Measurements from ENCODE around the gene HAGH. TPM values are rescaled to one million over a fixed set of nuclear protein-coding genes. Genes with fewer than 3 reads are reported as not detected.

HAGH gene
- total RNA-seq, 1 experiment from 2014 or later, result 120 TPM

DNA sequence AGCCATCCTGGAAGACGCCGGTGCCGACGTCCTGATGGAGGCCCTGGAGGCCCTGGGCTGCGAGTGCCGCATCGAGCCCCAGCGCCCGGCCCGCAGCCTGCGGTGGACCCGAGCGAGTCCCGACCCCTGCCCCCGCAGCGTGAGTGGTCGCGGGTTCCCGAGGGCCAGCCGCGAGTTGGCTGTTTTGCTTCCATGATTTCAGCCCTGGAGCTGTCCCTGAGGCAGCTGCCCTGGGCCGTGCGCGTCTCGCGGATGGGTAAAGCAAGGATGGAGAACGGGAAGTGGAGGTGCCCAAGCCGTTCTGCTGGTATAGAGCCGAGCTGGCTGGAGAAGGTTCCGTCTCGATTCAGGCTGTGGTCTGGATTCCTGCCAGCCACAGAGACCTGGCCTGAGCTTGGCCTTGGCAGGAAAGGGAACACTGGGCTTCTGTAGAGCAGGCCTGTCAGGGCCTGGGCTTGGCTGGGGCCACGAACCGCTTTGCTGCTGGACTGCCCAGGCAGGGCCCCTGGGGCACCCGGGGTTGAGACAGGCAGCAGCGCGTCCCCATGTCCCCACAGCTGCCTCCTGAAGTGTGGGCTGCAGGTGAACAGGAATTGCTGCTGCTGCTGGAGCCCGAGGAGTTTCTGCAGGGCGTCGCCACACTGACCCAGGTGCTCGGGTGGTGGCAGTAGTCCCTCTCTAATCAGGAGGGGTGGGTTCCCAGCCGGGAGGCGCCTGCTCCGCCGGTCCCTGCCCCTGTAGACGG is 52.8 kb downstream of the HAGH start:
- Histone ChIP-seq H3K27me3 (no peaks in the 10 kb centered on the region), H3K36me3 (peaks cover 63% of the 10 kb centered on the region), H3K9me3 (no peaks in the 10 kb centered on the region), H3K4me3 (peak overlapping the region; percentile 79)
- DNase-seq, result peak; percentile 49

DNA sequence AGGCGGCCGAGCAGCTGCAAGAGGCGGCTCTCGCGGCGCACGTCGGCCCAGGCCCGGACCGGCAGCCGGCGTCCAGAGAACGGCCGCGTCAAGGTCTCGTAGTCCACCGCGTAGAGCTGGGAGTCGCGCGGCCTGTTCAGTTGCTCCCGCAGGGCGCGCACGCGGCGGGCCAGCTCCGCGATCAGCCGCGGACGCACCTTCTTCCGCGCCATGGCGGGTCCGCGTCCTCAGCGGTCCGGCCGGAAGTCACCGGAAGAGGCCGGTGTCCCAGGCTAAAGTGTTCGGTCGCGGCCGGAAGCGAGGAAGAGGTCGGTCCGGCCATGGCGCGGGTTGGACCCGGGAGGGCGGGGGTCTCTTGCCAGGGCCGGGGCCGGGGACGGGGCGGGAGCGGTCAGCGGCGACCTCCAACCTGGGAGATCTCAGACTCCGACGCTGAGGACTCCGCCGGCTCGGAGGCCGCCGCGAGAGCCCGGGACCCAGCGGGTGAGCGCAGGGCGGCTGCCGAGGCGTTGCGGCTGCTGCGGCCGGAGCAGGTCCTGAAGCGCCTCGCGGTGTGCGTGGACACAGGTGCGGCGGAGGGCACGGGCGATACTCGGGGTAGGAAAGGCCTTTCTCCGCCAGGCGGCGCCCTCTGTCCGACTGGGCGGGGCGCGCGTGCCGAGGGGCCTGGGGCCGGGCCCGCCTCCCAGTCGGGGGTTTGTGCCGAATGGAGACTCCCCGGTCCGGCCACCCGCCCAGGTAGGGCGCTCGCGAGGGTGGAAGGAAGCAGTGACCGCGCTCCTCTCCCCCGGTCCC is 53.5 kb downstream of the HAGH start, which contains the start of gene MRPS34:
TSS of gene MRPS34 (minus strand) at position 227 of the 795 bp plus-strand sequence. CDS start at position 212, 15 bp downstream.
- Histone ChIP-seq H3K27me3 (no peaks in the 10 kb centered on the region), H3K4me3 (peak within 1 kb of the TSS; percentile 79), H3K36me3 (peaks cover 68% of the 10 kb centered on the region), H3K9me3 (no peaks in the 10 kb centered on the region)
- DNase-seq, result peak; percentile 87

GRCh38 chr16:1772362-1772907 is 54.2 kb downstream of the HAGH start, which contains the start of gene EME2:
TSS of gene EME2 (plus strand) at chr16:1772810. CDS start at chr16:1773228, 418 bp downstream.
- H3K4me3 ChIP-seq, result peak within 1 kb of the TSS; percentile 79
- H3K27me3 ChIP-seq, result no peaks in the 10 kb centered on the region
- H3K36me3 ChIP-seq, result peaks cover 72% of the 10 kb centered on the region
- DNase-seq, result peak; percentile 49
- H3K9me3 ChIP-seq, result no peaks in the 10 kb centered on the region

DNA sequence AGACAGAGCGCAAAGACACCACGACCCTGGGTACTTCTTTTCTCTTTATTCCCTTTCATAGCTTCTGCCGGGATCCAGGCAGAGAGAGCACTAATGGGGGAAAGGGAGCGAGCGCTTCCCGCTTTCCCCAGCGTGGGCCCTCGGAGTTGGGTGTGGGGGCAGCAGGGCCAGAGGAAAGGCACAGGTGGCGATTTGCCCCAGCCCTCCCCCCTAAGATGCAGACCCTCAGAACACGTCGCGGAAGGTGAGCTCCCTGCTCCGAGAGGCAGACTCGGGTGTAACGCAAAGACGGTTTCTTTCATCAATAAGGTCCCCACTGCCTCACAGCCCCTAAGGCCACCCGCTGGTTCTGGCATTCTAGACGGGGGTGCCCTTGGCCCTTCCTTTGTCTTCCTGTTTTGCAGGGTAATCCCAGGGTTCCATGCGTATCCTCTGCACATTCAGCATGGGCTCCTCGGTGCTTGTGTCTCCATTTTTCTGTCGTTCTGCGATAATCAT is 54.7 kb downstream of the HAGH start:
- H3K9me3 ChIP-seq, result no peaks in the 10 kb centered on the region
- DNase-seq, result no peak
- peaks cover 71% of the 10 kb centered on the region for H3K36me3 ChIP-seq
- no peaks in the 10 kb centered on the region for H3K27me3 ChIP-seq
- H3K4me3 ChIP-seq, result peak overlapping the region; percentile 79

DNA sequence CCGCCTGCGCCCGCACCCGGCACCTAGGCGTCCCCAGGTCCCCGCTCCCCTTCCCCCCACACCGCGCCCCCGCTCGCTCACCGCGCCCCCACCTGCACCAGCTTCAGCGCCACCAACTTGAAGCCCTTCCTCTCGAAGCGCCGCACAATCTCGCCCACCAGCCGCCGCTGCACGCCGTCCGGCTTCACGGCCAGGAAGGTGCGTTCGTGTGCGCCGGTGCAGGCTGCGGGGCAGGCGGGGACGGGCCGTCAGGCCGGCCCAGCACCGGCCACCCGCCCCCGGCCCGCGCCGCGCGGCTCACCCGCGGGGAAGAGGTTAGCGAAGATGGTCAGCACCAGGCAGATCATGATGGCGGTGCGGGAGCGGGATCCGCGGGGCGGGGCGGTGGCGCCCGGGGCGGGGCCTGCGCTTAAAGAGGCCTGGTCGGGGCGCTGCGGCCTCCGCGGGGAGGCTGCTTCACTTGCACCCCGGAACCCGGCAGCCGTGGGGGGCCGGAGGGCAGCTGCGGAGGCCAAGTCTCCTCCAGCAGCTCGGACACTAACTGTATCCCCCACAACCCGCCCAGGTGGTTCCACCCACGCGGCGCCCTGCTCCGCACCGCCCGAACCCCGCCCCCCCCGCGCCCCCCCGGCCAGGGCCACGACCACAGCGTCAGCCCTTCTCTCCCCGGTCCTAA is 55.3 kb downstream of the HAGH start, which contains the start of gene NME3:
TSS of gene NME3 (minus strand) at position 356 of the 676 bp plus-strand sequence. CDS start at position 347, 9 bp downstream.
- no peaks in the 10 kb centered on the region for H3K9me3 ChIP-seq
- peaks cover 66% of the 10 kb centered on the region for H3K36me3 ChIP-seq
- DNase-seq, result no peak
- H3K27me3 ChIP-seq, result no peaks in the 10 kb centered on the region
- peak within 1 kb of the TSS; percentile 79 for H3K4me3 ChIP-seq

DNA sequence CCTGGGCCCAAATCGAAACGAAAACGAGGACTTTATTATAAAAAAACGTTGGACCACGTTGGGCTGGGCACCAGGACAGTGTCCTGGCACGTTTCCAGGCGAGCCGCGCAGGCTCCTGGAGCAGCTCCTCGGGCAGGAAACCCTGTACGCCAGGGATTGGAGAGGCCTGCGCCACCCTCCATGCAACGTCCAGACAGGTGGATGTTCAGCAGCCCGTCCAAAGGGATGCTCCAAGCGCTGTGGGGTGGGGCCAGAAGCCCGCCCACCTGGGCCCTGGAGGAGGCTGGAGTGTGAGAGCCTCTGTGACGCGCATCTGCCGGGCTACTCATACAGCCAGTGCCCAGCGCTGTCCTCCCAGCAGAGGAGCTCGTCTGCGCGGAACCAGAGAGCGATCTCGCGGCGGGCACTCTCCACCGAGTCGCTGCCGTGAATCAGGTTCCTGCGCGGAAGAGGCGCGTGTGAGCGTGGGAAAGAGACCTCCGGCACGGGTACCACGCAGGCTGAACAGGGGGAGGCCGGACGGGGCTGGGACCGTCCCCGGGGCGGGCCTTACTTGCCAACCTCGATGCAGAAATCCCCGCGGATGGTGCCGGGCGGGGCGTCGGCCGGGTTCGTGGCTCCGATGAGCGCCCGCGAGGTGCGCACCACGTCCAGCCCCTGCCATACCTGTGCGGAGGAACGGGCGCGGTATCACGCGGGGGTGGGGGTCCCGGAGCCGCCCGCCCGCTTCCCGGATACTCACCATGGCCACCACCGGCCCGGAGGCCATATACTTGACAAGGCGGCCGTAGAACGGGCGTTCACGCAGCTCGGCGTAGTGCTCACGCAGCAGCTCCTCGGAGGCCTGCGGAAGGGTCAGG is 56.1 kb downstream of the HAGH start:
- no peaks in the 10 kb centered on the region for H3K27me3 ChIP-seq
- no peaks in the 10 kb centered on the region for H3K9me3 ChIP-seq
- no peak overlapping the region for H3K4me3 ChIP-seq
- DNase-seq, result no peak
- H3K36me3 ChIP-seq, result peaks cover 60% of the 10 kb centered on the region

- Histone ChIP-seq H3K4me3 (no peak overlapping the region), H3K36me3 (peaks cover 58% of the 10 kb centered on the region), H3K27me3 (no peaks in the 10 kb centered on the region), H3K9me3 (no peaks in the 10 kb centered on the region)
- no peak for DNase-seq
Measured at GRCh38 chr16:1769402-1770300, 57.0 kb downstream of the HAGH start.

DNA sequence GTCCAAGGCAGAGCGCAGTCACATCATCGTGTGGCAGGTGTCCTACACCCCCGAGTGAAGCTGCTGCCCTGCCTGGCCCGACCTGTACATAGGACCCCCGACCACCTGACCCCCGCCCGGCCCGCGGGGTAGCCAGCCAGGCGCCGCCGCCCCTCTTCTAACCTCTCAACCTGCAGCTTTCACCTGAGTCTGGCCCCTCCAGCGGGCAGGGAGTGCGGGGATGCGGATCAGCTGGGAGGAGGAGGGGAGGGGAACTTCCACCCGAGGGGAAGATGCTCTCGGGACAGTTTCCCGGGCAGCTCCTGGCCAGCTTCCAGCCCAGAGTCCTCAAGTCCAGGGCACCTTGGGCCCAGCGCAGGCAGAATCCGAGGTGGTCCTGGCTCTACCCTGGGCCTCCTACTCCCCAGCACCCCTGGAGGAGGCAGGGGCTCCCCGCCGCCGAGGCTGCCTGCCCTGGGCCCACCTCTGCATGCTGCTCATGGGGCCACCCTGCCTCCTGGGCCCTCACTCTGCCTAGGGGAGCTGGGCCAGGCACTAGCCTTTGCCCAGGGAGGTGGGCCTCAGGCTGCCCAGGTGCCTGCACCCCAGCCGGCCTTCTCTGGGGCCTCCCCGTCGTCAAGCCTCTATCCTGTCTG is 57.7 kb downstream of the HAGH start:
- Histone ChIP-seq H3K27me3 (no peaks in the 10 kb centered on the region), H3K4me3 (no peak overlapping the region), H3K9me3 (no peaks in the 10 kb centered on the region), H3K36me3 (peaks cover 60% of the 10 kb centered on the region)
- no peak for DNase-seq

- peaks cover 64% of the 10 kb centered on the region for H3K36me3 ChIP-seq
- H3K4me3 ChIP-seq, result no peak overlapping the region
- H3K27me3 ChIP-seq, result no peaks in the 10 kb centered on the region
- DNase-seq, result no peak
- H3K9me3 ChIP-seq, result no peaks in the 10 kb centered on the region
Measured at GRCh38 chr16:1768061-1768766, 58.4 kb downstream of the HAGH start.

DNA sequence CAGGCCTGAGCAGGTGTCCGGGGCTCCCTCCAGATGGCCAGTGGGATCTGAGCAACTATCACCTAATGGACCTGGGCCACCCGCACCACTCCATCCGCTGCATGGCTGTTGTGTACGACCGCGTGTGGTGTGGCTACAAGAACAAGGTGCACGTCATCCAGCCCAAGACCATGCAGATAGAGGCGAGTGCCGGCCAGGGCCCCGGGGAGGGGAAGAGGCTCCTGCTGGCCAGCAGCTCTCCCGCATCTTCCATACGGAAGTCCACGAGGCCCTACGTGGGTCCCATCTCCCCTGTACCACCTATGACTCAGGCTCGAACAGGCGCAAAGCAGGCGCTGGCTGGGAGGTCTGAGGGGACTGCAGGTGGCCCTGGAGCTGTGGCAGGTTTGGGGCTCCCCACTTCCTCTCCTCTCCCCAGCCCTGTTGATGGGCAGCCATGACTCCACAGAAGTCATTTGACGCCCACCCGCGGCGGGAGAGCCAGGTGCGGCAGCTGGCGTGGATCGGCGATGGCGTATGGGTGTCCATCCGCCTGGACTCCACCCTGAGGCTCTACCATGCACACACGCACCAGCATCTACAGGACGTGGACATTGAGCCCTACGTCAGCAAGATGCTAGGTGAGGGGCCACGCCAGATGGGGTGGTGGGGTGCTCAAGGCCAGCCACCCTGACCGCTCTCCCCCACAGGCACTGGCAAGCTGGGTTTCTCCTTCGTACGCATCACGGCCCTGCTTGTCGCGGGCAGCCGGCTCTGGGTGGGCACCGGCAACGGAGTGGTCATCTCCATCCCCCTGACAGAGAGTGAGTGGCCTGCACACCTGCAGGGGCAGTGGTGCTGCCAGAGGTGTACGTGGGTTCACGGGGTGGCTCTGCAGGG is 59.3 kb downstream of the HAGH start:
- Histone ChIP-seq H3K4me3 (no peak overlapping the region), H3K36me3 (peaks cover 67% of the 10 kb centered on the region), H3K9me3 (no peaks in the 10 kb centered on the region), H3K27me3 (no peaks in the 10 kb centered on the region)
- DNase-seq, result no peak

DNA sequence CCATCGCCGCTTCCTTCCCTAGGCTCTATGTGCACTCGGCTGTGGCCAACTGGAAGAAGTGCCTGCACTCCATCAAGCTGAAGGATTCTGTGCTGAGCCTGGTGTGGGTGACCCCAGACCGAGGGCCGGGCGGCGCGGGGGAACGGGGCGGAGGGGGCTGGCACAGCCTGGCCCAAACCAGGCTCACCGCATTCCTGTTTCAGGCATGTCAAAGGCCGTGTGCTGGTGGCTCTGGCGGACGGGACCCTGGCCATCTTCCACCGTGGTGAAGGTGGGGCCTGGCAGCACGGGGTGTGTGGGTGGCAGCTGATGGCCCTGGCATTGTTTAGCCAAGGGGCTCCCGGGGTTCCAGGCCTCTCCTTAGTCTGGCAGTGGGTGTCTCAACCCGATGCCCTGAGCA is 59.9 kb downstream of the HAGH start:
- Histone ChIP-seq H3K27me3 (no peaks in the 10 kb centered on the region), H3K4me3 (no peak overlapping the region), H3K36me3 (peaks cover 65% of the 10 kb centered on the region), H3K9me3 (no peaks in the 10 kb centered on the region)
- no peak for DNase-seq

- Histone ChIP-seq H3K4me3 (no peak overlapping the region), H3K27me3 (no peaks in the 10 kb centered on the region), H3K9me3 (no peaks in the 10 kb centered on the region), H3K36me3 (peaks cover 65% of the 10 kb centered on the region)
- DNase-seq, result no peak
Measured at GRCh38 chr16:1766231-1766630, 60.4 kb downstream of the HAGH start.

- no peaks in the 10 kb centered on the region for H3K9me3 ChIP-seq
- no peaks in the 10 kb centered on the region for H3K27me3 ChIP-seq
- peaks cover 63% of the 10 kb centered on the region for H3K36me3 ChIP-seq
- DNase-seq, result no peak
- no peak overlapping the region for H3K4me3 ChIP-seq
Measured at GRCh38 chr16:1765826-1766225, 60.8 kb downstream of the HAGH start.
